ENCODE data around the gene ADRA2B.
"Not testable (repeated sequence)": the region's sequence is repeated elsewhere in the genome, so short reads cannot be mapped to it uniquely, and the experiment has no call there.

The ADRA2B gene

DNA sequence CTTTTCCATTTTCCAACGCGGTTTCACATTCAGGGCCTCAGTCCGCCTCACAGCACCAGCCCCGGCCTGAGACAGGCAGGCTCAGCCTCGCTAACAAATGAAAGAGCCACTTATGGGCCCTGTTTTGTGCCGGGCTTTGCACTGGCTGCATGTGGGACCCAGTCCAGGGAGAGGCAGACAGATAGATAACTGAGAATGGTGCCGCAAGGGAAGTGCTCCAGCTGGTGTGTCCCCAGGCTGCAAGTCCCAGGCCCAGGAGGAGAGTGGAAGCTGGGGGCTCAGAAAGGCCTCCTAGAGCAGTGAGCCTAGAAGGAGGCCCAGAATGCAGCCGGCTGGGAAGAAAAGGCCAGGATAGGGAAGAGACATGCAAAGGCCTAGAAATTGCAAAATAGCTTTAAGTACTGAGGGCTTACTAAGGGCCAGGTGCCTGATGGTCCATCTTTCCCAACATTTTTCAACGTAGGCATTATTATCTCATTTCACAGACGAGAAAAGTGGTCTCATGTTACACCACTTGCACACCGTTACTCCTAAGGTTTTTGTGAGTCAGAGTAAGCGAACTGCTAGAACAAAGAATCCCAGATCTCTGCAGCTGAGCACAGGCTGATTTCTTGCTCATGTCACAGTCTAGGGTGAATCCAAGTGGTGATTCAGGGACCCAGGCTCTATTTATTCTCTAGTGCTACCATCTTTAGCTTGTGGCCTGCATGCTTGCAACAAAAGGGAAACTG lies 26.0 kb downstream of the ADRA2B start:
- H3K4me3 ChIP-seq (ENCODE audit: low read depth in 1 of 5, low read length in 5 of 5) = no peak overlapping the region
- peaks cover 0 to 8% (median 2%) of the 10 kb centered on the region in 5 donors for H3K27me3 ChIP-seq (ENCODE audit: control insufficient read depth in 5 of 5, insufficient read depth in 4 of 5, low read length in 5 of 5)
- H3K9ac ChIP-seq (ENCODE audit: low read length in 5 of 5) = no peak overlapping the region
- H3K27ac ChIP-seq (ENCODE audit: low read depth, low read length) = no peak overlapping the region
- no peaks in the 10 kb centered on the region for H3K9me3 ChIP-seq (ENCODE audit: control insufficient read depth in 5 of 5, low read length in 5 of 5)
- no peaks in the 10 kb centered on the region for H3K36me3 ChIP-seq (ENCODE audit: control insufficient read depth in 5 of 5, insufficient read depth in 5 of 5, low read length in 5 of 5)
- peaks cover 0 to 7% (median 0%) of the 10 kb centered on the region in 5 donors for H3K4me1 ChIP-seq (ENCODE audit: control insufficient read depth in 5 of 5, insufficient read depth in 5 of 5, low read length in 5 of 5)

DNA sequence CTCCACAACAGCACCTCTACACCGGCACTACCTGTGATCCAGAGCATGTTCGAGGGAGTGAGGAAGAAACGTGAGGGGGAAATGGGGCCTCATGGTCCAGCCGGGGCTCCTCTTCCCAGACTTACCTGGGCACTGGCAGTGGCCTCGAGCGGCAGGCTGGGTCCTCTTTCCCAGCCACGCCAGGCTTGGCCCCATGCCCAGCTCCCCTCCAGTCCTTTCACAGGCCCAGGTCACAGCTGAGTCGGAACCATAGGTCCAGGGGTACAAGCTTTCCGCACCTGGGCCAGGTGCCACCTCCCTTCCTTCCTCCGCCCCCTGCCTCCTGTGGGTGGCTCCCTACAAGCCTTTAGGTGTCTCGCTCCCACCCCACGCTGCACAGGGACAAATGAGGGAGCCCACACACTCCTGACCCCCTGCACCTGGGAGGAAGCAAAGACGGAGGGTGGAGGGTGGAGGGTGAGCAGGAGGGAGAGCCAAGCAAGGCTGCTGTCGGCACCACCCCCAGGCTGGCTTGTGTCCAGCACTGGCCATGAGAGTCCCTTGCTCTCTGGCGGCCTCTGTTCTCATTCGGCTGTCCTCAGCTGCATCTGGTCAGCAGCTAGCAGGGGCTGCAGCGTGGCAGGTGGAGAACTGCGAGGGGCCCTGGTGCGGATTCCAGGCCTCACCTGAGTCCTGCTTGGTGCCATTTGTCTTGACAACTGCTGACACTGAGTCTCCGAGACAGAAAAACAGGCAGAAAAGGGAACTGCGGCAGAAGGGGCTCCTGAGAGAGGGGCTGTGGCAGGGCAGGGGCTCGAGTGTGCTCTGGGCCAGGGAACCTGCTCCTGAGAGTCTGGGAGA lies 26.8 kb downstream of the ADRA2B start:
- Histone ChIP-seq H3K36me3 (ENCODE audit: control insufficient read depth in 5 of 5, insufficient read depth in 5 of 5, low read length in 5 of 5) (no peaks in the 10 kb centered on the region), H3K4me3 (ENCODE audit: low read depth in 1 of 5, low read length in 5 of 5) (no peak overlapping the region), H3K9me3 (ENCODE audit: control insufficient read depth in 5 of 5, low read length in 5 of 5) (no peaks in the 10 kb centered on the region), H3K27me3 (ENCODE audit: control insufficient read depth in 5 of 5, insufficient read depth in 4 of 5, low read length in 5 of 5) (peaks cover 0 to 8% (median 2%) of the 10 kb centered on the region in 5 donors), H3K27ac (ENCODE audit: low read depth, low read length) (no peak overlapping the region), H3K4me1 (ENCODE audit: control insufficient read depth in 5 of 5, insufficient read depth in 5 of 5, low read length in 5 of 5) (peaks cover 0 to 12% (median 1%) of the 10 kb centered on the region in 5 donors), H3K9ac (ENCODE audit: low read length in 5 of 5) (no peak overlapping the region)

DNA sequence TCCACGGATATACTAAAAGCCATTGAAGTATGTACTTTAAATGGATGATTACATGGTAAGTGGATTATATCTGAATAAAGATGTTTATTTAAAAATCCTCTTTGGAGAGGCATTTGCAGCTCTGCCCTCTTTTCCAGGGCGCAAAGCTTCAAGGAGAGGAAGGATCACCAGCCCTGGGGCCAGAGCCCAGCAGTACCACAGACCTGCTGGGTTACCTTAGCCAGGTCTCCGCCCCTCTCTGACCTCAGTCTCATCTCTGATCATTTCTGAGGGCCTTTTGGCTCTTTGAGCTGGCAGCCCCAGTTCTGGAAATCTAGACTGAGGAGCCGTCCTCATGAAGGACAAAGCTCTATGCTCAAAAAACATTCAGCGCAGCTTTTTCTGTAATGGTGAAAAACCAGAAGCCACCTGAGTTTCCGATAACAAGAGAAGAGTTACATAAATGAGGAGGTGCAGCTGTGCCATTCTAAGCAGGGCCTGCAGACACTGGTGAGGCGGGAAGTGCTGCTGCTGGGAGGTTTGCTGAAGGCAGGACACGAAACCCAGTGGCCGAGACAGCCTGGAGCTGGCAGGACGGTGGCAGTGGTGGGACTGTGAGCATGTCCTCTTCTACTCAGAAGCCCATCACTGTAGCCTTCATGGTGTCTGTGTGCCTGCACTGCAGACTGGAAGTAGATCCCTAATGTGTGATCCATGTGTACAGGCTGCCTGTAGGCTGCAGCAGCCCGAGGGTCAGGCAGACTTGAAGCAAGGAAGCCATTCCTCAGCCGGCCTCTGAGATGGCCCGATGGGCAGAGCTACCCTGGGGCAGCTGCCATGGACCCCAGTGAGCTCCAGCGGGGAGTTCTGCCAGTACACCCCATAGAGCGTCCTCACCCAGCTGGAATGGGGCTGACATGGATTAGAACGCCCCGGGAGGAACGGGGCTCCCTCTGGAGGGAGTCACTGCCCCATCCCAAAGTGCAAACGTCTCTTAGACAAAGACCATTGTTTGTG lies 27.7 kb downstream of the ADRA2B start:
- H3K27me3 ChIP-seq (ENCODE audit: control insufficient read depth in 5 of 5, insufficient read depth in 4 of 5, low read length in 5 of 5) = peaks cover 0 to 8% (median 2%) of the 10 kb centered on the region in 5 donors
- no peaks in the 10 kb centered on the region for H3K9me3 ChIP-seq (ENCODE audit: control insufficient read depth in 5 of 5, low read length in 5 of 5)
- no peak overlapping the region for H3K4me3 ChIP-seq (ENCODE audit: low read depth in 1 of 5, low read length in 5 of 5)
- no peaks in the 10 kb centered on the region for H3K36me3 ChIP-seq (ENCODE audit: control insufficient read depth in 5 of 5, insufficient read depth in 5 of 5, low read length in 5 of 5)
- H3K9ac ChIP-seq (ENCODE audit: low read length in 5 of 5) = no peak overlapping the region
- H3K4me1 ChIP-seq (ENCODE audit: control insufficient read depth in 5 of 5, insufficient read depth in 5 of 5, low read length in 5 of 5) = peaks cover under 1 to 22% (median 10%) of the 10 kb centered on the region in 5 donors
- no peak overlapping the region for H3K27ac ChIP-seq (ENCODE audit: low read depth, low read length)

DNA sequence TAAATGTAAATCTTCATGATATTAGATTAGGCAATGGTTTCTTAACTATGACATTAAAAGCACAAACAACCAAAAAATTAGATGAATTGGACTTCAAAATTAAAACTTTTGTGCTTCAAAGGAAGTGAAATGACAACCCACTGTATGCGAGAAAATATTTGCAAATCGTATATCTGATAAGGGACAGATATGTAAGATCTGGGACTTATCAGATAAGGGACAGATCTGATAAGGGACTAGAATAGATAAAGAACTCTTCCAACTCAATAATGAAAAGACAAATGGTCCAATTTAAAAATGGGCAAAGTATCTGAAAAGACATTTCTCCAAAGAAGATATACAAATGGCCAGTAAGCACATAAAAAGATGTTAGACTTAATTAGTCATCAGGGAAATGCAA lies 29.2 kb downstream of the ADRA2B start:
- H3K4me1 ChIP-seq (ENCODE audit: control insufficient read depth in 5 of 5, insufficient read depth in 5 of 5, low read length in 5 of 5) = peaks cover 6 to 34% (median 23%) of the 10 kb centered on the region in 5 donors
- H3K4me3 ChIP-seq (ENCODE audit: low read depth in 1 of 5, low read length in 5 of 5) = no peak overlapping the region
- H3K36me3 ChIP-seq (ENCODE audit: control insufficient read depth in 5 of 5, insufficient read depth in 5 of 5, low read length in 5 of 5) = no peaks in the 10 kb centered on the region

DNA sequence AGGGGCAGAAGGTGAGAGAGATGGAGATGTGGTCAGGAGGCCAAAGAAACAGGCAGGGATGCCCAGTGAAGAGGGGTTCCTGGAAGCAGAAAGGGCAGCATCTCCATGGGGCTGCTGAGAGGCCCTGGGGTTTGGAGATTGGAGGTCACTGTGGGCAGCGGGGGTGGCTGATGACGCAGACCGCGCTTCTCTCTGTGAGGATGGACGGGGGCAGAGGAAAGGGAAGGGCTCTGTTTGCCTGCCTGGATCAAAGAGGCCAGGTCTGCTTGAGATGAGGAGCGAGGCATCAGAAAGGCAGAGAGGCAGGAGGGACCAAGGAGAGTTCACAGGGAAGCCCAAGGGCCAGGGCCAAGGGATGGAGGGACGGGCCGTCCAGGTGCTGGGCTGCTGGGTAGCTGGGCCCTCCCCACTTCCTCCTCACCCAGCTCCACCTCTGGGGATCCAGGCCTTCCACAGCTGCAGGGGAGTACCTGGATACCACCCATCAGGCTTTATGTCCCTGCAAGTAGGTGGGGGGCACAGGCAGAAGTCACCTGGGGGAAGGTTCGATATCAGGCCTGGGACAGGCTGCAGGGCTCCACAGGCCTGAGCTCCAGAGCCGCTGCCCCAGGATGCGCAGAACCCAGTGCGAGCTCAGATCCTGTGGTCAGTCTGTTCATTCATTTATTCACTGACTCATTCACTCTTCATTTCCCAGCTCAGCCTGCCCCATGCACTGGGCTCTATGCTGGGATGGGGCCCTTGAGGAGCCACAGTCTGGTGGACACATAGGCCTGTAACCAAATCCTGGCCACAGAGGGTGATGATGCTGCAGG lies 30.6 kb downstream of the ADRA2B start:
- H3K4me3 ChIP-seq (ENCODE audit: low read depth in 1 of 5, low read length in 5 of 5) = no peak overlapping the region
- H3K27ac ChIP-seq (ENCODE audit: low read depth, low read length) = no peak overlapping the region
- peaks cover 0 to 8% (median 4%) of the 10 kb centered on the region in 5 donors for H3K27me3 ChIP-seq (ENCODE audit: control insufficient read depth in 5 of 5, insufficient read depth in 4 of 5, low read length in 5 of 5)
- H3K36me3 ChIP-seq (ENCODE audit: control insufficient read depth in 5 of 5, insufficient read depth in 5 of 5, low read length in 5 of 5) = no peaks in the 10 kb centered on the region
- H3K9ac ChIP-seq (ENCODE audit: low read length in 5 of 5) = no peak overlapping the region
- no peaks in the 10 kb centered on the region for H3K9me3 ChIP-seq (ENCODE audit: control insufficient read depth in 5 of 5, low read length in 5 of 5)
- peaks cover 6 to 36% (median 23%) of the 10 kb centered on the region in 5 donors for H3K4me1 ChIP-seq (ENCODE audit: control insufficient read depth in 5 of 5, insufficient read depth in 5 of 5, low read length in 5 of 5)

More for the DNA sequence above, 29.2 kb downstream of the ADRA2B start:
- H3K27me3 ChIP-seq (ENCODE audit: control insufficient read depth in 5 of 5, insufficient read depth in 4 of 5, low read length in 5 of 5) = peaks cover 0 to 8% (median 4%) of the 10 kb centered on the region in 5 donors
- no peak overlapping the region for H3K9ac ChIP-seq (ENCODE audit: low read length in 5 of 5)
- H3K27ac ChIP-seq (ENCODE audit: low read depth, low read length) = no peak overlapping the region
- no peaks in the 10 kb centered on the region for H3K9me3 ChIP-seq (ENCODE audit: control insufficient read depth in 5 of 5, low read length in 5 of 5)

DNA sequence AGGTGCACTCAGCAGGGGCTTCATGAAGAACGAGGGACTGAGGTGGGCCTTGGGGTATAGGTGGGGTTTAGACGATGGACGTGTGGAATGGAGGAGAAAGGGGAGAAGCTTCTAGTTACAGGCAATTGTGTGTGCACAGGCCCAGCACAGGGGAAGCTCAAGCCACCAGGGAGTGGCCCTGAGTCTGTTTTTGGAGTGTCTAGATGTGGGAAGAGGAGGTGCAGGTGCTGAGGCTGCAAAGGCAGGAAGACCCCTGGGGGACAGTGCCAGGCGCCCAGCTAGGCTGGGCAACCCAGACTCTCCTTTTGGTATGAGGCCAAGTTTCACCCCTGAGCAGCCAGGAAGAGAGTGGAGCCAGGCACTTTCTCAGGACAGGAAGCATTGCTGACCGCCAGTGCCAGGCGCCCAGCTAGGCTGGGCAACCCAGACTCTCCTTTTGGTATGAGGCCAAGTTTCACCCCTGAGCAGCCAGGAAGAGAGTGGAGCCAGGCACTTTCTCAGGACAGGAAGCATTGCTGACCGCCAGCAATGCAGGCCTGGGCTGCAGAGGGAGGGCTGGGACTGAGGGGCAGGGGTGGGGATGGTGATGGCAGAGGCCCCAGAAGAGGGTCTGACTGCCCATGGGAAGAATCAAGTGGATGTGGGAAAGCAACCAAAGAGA lies 31.4 kb downstream of the ADRA2B start:
- H3K36me3 ChIP-seq (ENCODE audit: control insufficient read depth in 5 of 5, insufficient read depth in 5 of 5, low read length in 5 of 5); H3K27me3 ChIP-seq (ENCODE audit: control insufficient read depth in 5 of 5, insufficient read depth in 4 of 5, low read length in 5 of 5); H3K27ac ChIP-seq (ENCODE audit: low read depth, low read length); H3K4me3 ChIP-seq (ENCODE audit: low read depth in 1 of 5, low read length in 5 of 5); H3K9me3 ChIP-seq (ENCODE audit: control insufficient read depth in 5 of 5, low read length in 5 of 5); H3K9ac ChIP-seq (ENCODE audit: low read length in 5 of 5): not testable (repeated sequence)
- H3K4me1 ChIP-seq (ENCODE audit: control insufficient read depth in 5 of 5, insufficient read depth in 5 of 5, low read length in 5 of 5) = peaks cover 6 to 36% (median 23%) of the 10 kb centered on the region in 5 donors

DNA sequence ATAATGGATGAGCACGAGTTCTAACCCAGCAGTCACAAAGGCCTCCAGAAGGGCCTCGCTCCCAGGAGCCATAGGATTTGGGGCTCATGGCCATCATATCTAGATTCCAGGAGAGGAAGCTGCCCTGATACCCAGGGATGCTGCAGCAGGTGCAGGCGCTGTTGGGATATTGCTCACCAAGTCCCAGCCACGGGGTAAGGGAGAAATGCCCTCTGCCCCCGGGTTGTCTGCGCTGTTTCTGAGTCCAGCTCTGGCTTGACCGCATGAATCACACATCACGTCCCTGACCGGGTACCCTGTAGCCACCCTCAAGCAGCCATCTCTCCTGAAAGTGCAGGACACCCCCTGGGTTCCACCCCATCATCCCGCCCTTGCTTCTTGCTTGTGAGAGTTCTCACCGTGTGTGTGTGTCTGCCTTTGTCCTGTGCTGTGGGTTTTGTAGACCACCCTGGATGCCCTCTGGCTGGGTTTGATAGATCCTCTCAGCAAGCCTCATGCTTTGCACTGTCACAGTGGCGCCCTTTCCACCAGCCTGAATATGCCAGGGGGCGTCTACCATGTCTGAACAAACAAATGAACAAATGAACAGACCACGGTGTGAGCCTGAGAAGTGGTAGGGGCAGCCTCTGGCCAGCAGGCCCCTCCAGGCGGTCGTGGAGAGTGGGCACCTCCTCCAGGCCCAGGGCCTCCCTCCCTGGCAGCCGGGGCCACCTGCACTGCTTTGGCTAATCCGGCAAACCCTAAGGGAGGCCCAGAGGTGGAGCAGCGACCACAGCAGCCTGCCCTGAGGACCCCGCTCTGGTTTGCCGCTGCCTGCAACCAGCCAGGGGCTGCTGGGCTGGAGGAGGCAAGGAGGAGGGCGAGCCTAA lies 32.1 kb downstream of the ADRA2B start:
- H3K27ac ChIP-seq (ENCODE audit: low read depth, low read length) = no peak overlapping the region
- peaks cover 0 to 6% (median 0%) of the 10 kb centered on the region in 5 donors for H3K27me3 ChIP-seq (ENCODE audit: control insufficient read depth in 5 of 5, insufficient read depth in 4 of 5, low read length in 5 of 5)
- no peak overlapping the region for H3K9ac ChIP-seq (ENCODE audit: low read length in 5 of 5)
- no peaks in the 10 kb centered on the region for H3K9me3 ChIP-seq (ENCODE audit: control insufficient read depth in 5 of 5, low read length in 5 of 5)
- H3K36me3 ChIP-seq (ENCODE audit: control insufficient read depth in 5 of 5, insufficient read depth in 5 of 5, low read length in 5 of 5) = no peaks in the 10 kb centered on the region
- H3K4me1 ChIP-seq (ENCODE audit: control insufficient read depth in 5 of 5, insufficient read depth in 5 of 5, low read length in 5 of 5) = peaks cover 6 to 36% (median 23%) of the 10 kb centered on the region in 5 donors
- H3K4me3 ChIP-seq (ENCODE audit: low read depth in 1 of 5, low read length in 5 of 5) = no peak overlapping the region
